Endothelial cell of umbilical vein (primary cell): ENCODE results near the gene TOM1L2. TPM values are rescaled to one million over a fixed set of nuclear protein-coding genes. Genes with fewer than 3 reads are reported as not detected.

ENCODE experiments used
- BruUV-seq: library from RNA; stranded (reverse); fragments of 400-500 nt; replicated peaks from 2 replicates; lab custom pipeline; 2021; lab: Mats Ljungman, UMichigan
- CTCF ChIA-PET: fragments of 300-600, 350-600 bp; sonication (Branson Sonifier 250); formaldehyde crosslinking; loops from one replicate; lab custom pipeline; 2021; ENCODE audit warnings: antibody characterized with exemption, inconsistent platforms; lab: Charles Lee
- POLR2A ChIA-PET: fragments of 300-600, 350-600 bp; sonication (Branson Sonifier 250); formaldehyde crosslinking; loops from one replicate; lab custom pipeline; 2021; ENCODE audit warnings: antibody characterized with exemption, inconsistent platforms; lab: Charles Lee
- DNase-seq: peaks from one replicate; pipeline ENCODE4 v3.0.0-alpha.2; 2011; ENCODE audit warnings: low read depth, low spot score
- FAIRE-seq: peaks from 2 replicates; lab custom pipeline; 2011; peaks lifted over from hg19 to GRCh38; lab: Jason Lieb, UNC
- H2AFZ ChIP-seq: 2 replicates; pipeline ENCODE4 v1.6.0; 2012; ENCODE audit warnings: low read depth, low read length, control low read depth, inconsistent platforms
- H3K27ac ChIP-seq: 2 replicates; pipeline ENCODE4 v1.5.1; 2011; ENCODE audit warnings: low read depth, mild to moderate bottlenecking, control low read depth, low read length, moderate library complexity; ENCODE audit not compliant: insufficient read depth
- H3K27me3 ChIP-seq, 2 experiments: 2 replicates each; pipeline versions ENCODE4 v1.6.0 to v1.6.1; 2011; ENCODE audit warnings: low read length in 2 of 2, mixed read lengths in 1 of 2; ENCODE audit not compliant: control insufficient read depth in 2 of 2, insufficient read depth in 2 of 2
- H3K36me3 ChIP-seq, 2 experiments: 2 replicates in 1 of 2; 3 replicates in 1 of 2; pipeline ENCODE4 v1.5.1; 2011; ENCODE audit warnings: low read length in 2 of 2, mild to moderate bottlenecking in 1 of 2, moderate library complexity in 1 of 2; ENCODE audit not compliant: control insufficient read depth in 2 of 2, insufficient read depth in 2 of 2; ENCODE audit errors: extremely low read depth in 1 of 2
- H3K4me1 ChIP-seq: 3 replicates; pipeline ENCODE4 v1.5.1; 2011; ENCODE audit warnings: mild to moderate bottlenecking, low read length; ENCODE audit not compliant: control insufficient read depth, insufficient read depth; ENCODE audit errors: extremely low read depth
- H3K4me2 ChIP-seq: 2 replicates; pipeline ENCODE4 v1.6.1; 2011; ENCODE audit warnings: low read length, control low read depth, mixed read lengths; ENCODE audit not compliant: insufficient read depth
- H3K4me3 ChIP-seq, 3 experiments: fragments of 200-600 bp in 1 of 3; sonication (generic), shearing (Covaris generic) in 1 of 3; replicated peaks in 1 of 3; 2 replicates each; pipeline ENCODE4 v1.5.1; 2011 to 2016; ENCODE audit warnings: control low read depth in 3 of 3, low read length in 3 of 3, mild to moderate bottlenecking in 2 of 3, inconsistent platforms in 1 of 3, low read depth in 1 of 3, moderate library complexity in 1 of 3; ENCODE audit not compliant: insufficient read depth in 1 of 3
- H3K79me2 ChIP-seq: 2 replicates; pipeline ENCODE4 v1.6.0; 2012; ENCODE audit warnings: low read length, inconsistent platforms; ENCODE audit not compliant: control insufficient read depth, insufficient read depth
- H3K9ac ChIP-seq: replicated peaks from 2 replicates; pipeline ENCODE3; 2011; ENCODE audit warnings: low read length, control low read depth; ENCODE audit not compliant: insufficient read depth; ENCODE audit errors: extremely low read depth
- H3K9me1 ChIP-seq: replicated peaks from 3 replicates; pipeline ENCODE4 v1.6.0; 2011; ENCODE audit warnings: mild to moderate bottlenecking, low read length; ENCODE audit not compliant: control insufficient read depth, insufficient read depth; ENCODE audit errors: extremely low read depth
- H3K9me3 ChIP-seq: replicated peaks from 2 replicates; pipeline ENCODE4 v1.5.1; 2012; ENCODE audit warnings: low read length, inconsistent platforms; ENCODE audit not compliant: control insufficient read depth, insufficient read depth
- H4K20me1 ChIP-seq: replicated peaks from 2 replicates; pipeline ENCODE3; 2011; ENCODE audit warnings: mild to moderate bottlenecking, low read length; ENCODE audit not compliant: control insufficient read depth, insufficient read depth; ENCODE audit errors: extremely low read depth
- CTCF ChIP-seq, 2 donors: IDR thresholded peaks; 1 replicate in 1 of 2; 2 replicates in 1 of 2; pipeline ENCODE4 v1.5.1; 2011; ENCODE audit warnings: low read length in 2 of 2, mild to moderate bottlenecking in 2 of 2, moderate library complexity in 2 of 2, control low read depth in 1 of 2, inconsistent platforms in 1 of 2, low read depth in 1 of 2; ENCODE audit not compliant: insufficient read depth in 1 of 2; ENCODE audit errors: extremely low read depth in 1 of 2
- EZH2 ChIP-seq: IDR thresholded peaks from 2 replicates; pipeline ENCODE4 v1.6.1; 2012; ENCODE audit warnings: borderline replicate concordance, low read depth, mild to moderate bottlenecking, moderate library complexity, low read length, inconsistent platforms; ENCODE audit not compliant: severe bottlenecking
- FOS ChIP-seq: IDR thresholded peaks from 2 replicates; pipeline ENCODE4 v1.6.1; 2011; ENCODE audit warnings: mild to moderate bottlenecking, low read length, moderate library complexity, borderline replicate concordance; ENCODE audit not compliant: insufficient read depth
- GATA2 ChIP-seq: IDR thresholded peaks from 2 replicates; pipeline ENCODE4 v1.7.0; 2011; ENCODE audit warnings: low read depth, mild to moderate bottlenecking, moderate library complexity, mixed read lengths, low read length; ENCODE audit not compliant: insufficient read length, insufficient read depth
- JUN ChIP-seq: IDR thresholded peaks from 2 replicates; pipeline ENCODE4 v1.6.1; 2011; ENCODE audit warnings: borderline replicate concordance, low read depth; ENCODE audit not compliant: insufficient read length, insufficient read depth
- MAX ChIP-seq: IDR thresholded peaks from 2 replicates; pipeline ENCODE4 v1.6.1; 2011; ENCODE audit not compliant: insufficient read depth, insufficient read length
- MYC ChIP-seq: IDR thresholded peaks from one replicate; pipeline ENCODE4 v1.6.1; 2011; ENCODE audit warnings: mild to moderate bottlenecking, low read depth, low read length
- POLR2A ChIP-seq: IDR thresholded peaks from 2 replicates; pipeline ENCODE4 v1.6.1; 2012; ENCODE audit warnings: low read depth, mild to moderate bottlenecking, control low read depth, low read length
- POLR2AphosphoS5 ChIP-seq: IDR thresholded peaks from 2 replicates; pipeline ENCODE4 v1.6.1; 2012; ENCODE audit warnings: low read depth, mild to moderate bottlenecking, control low read depth, low read length, moderate library complexity; ENCODE audit not compliant: insufficient read depth
- dilution Hi-C: fragments of 300-500 bp; cut with MboI; formaldehyde crosslinking; loops from one replicate; pipeline ENCODE4 v1.15.0; 2019; ENCODE audit warnings: low sequenced_read_pairs; ENCODE audit not compliant: extremely low pct_ligation_motif_present
- intact Hi-C: fragments of 100-400 bp; cut with micrococcal nuclease; formaldehyde crosslinking; loops from one replicate; pipeline ENCODE4 v1.10.0; 2022
- polyA plus RNA-seq, 4 experiments: library from polyadenylated mRNA; depleted of rRNA in 3 of 4; stranded (reverse) in 3 of 4; unstranded in 1 of 4; fragments of >200 nt; gene quantifications; 2 replicates each; pipeline versions ENCODE4 v1.2.1 to v1.2.3, GENCODE V29; 2011 to 2012; ENCODE audit warnings: missing spikeins in 1 of 4
- total RNA-seq: library from RNA; stranded (reverse); gene quantifications from 2 replicates; pipeline ENCODE4 v1.2.3, GENCODE V29; 2021

The TOM1L2 gene
- total and polyA plus RNA-seq, 2 donors (not counting 3 experiments of a cell fraction or from before 2014, with no cell fraction given), result 31.7 to 37.6 TPM

GRCh38 chr17:17847118-17847689 is 125.0 kb downstream of the TOM1L2 start:
- FAIRE-seq (no peak), DNase-seq (no peak)
- no TSS peak for BruUV-seq
- Histone ChIP-seq H3K9me3 (no peaks in the 10 kb centered on the region), H3K27me3 (no peaks in the 10 kb centered on the region), H3K36me3 (peaks cover 0 to 7% of the 10 kb centered on the region in 2 experiments), H2AFZ (no peak overlapping the region), H3K4me2 (no peak overlapping the region), H3K9me1 (no peaks in the 10 kb centered on the region), H3K79me2 (no peaks in the 10 kb centered on the region), H3K4me1 (peaks cover 7% of the 10 kb centered on the region), H3K27ac (no peak overlapping the region), H4K20me1 (no peaks in the 10 kb centered on the region), H3K4me3 (no peak overlapping the region), H3K9ac (no peak overlapping the region)
- intact Hi-C loops (no loop called here), dilution Hi-C loops (no loop called here)
- ChIA-PET POLR2A (no interaction called here), CTCF (interaction anchor here (4.9 kb wide), 1 partner anchor 14 kb away, joined by 23 read pairs; no protein-coding TSS in a partner anchor)
- TF ChIP-seq JUN (no peak), POLR2A (no peak), FOS (no peak), CTCF (IDR thresholded peaks at IDR 0.05; ENCODE audit: extremely low read depth in 1 of 2, insufficient read depth in 1 of 2, low read depth in 1 of 2, low read length in 2 of 2) (no peak), EZH2 (no peak), GATA2 (no peak), POLR2AphosphoS5 (no peak), MAX (no peak), MYC (no peak)
